AG09319 (cell line): ENCODE results near the gene SLC15A3.
"Not testable (repeated sequence)": the region's sequence is repeated elsewhere in the genome, so short reads cannot be mapped to it uniquely, and the experiment has no call there.

Experiments used
- DNase-seq: peaks from one replicate; pipeline ENCODE4 v3.0.0-alpha.2; 2010; ENCODE audit warnings: low read depth; ENCODE audit errors: extremely low read depth
- CTCF ChIP-seq: IDR thresholded peaks from 2 replicates; pipeline ENCODE4 v1.5.1; 2011; ENCODE audit warnings: low read depth, mild to moderate bottlenecking, inconsistent platforms, low read length, moderate library complexity

SLC15A3 gene

GRCh38 chr11:60977224-60977623 lies 25.2 kb upstream of the SLC15A3 start:
- no peak for TF ChIP-seq CTCF
- DNase-seq, result no peak

- TF ChIP-seq CTCF, result no peak
- DNase-seq, result no peak
Measured at GRCh38 chr11:60974726-60975125, 22.8 kb upstream of the SLC15A3 start.

- DNase-seq, result not testable (repeated sequence)
Measured at GRCh38 chr11:60974316-60974715, 22.3 kb upstream of the SLC15A3 start.

- TF ChIP-seq CTCF, result no peak
- DNase-seq, result no peak
Measured at GRCh38 chr11:60973699-60974098, 21.7 kb upstream of the SLC15A3 start.

- no peak for DNase-seq
- TF ChIP-seq CTCF, result no peak
Measured at GRCh38 chr11:60972182-60973030, 20.4 kb upstream of the SLC15A3 start.

- DNase-seq, result no peak
- TF ChIP-seq CTCF, result no peak
Measured at GRCh38 chr11:60971520-60971919, 19.5 kb upstream of the SLC15A3 start, which contains the start of gene CD6. CD6 (plus strand) TSS chr11:60971680; CDS start chr11:60971866, 186 bp downstream.

GRCh38 chr11:60970890-60971289 lies 18.9 kb upstream of the SLC15A3 start:
- DNase-seq, result no peak
- TF ChIP-seq CTCF, result no peak

- TF ChIP-seq CTCF, result peak; percentile 81
- no peak for DNase-seq
Measured at GRCh38 chr11:60970369-60970774, 18.4 kb upstream of the SLC15A3 start.
